Measurements from ENCODE around the gene DPEP2NB. TPM values are rescaled to one million over a fixed set of nuclear protein-coding genes. Genes with fewer than 3 reads are reported as not detected.

DPEP2NB gene
- total and polyA plus RNA-seq, 7 donors = 0.05 TPM; not detected in 6

DNA sequence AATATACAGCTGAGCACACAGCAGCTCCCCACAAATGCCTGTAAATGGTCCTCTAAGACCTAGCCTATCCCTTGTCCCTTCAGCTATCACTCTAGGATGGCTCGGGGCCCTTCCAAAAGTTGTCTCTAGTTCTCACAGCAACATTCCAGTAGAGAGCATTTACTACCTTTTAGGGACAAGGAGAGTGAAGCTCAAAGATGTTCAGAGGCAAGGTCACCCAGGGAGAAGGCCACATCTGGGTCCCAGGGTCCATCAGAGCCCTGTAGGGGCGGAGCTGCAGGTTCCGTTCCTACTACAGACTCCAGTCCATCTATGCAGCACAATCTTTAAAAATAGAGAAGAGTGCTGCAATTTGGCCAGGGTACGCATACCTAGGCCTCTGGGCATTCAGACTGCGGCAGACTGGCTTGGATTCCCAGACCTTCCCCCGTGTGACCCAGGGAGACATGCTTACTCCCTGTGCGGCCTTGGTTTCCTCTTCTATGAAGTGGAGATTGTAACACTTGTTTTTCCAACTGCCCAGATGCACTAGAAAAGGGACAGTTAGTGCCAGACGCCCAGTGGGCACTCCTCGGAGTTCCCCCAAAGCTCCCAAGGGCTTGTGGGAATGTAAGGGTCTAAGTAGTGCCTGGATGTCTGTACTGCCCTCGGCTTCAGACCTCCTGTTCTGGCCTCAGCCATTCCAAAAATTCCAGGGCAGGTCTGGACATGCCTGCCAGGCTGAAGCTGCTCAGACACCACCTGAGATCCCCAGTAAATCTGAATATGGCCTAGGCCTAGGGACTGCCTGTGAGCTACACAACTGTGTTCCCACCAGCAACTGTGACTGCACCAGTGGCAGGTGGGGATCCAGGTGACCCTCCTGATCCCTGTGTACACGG, 49.8 kb downstream of the DPEP2NB start:
- H3K9me3 ChIP-seq = no peaks in the 10 kb centered on the region
- no peak for DNase-seq
- peaks cover 66% of the 10 kb centered on the region for H3K4me1 ChIP-seq
- H3K36me3 ChIP-seq (ENCODE audit: insufficient read depth in 1 of 2, low read depth in 1 of 2) = peaks cover 0 to 27% of the 10 kb centered on the region in 2 donors
- H3K27me3 ChIP-seq (ENCODE audit: insufficient read depth in 3 of 3, low read length in 2 of 3) = no peaks in the 10 kb centered on the region
- 21 to 37% (median 22%) methylated on average over 11 of the region's 11 CpGs for WGBS, 3 donors
- H3K4me3 ChIP-seq = peak overlapping the region; percentile 88
- TF ChIP-seq CTCF (IDR thresholded peaks at IDR 0.05) = no peak
- H3K27ac ChIP-seq = peak overlapping the region; percentile 91
- peak in 3 of 4 donors; percentile 20 to 46 (median 31) for ATAC-seq
- intact Hi-C loops (cut with DNase I) = loop anchor here in 1 of 2 donors (2.0 kb wide), 1 partner anchor 21 kb away; no protein-coding TSS in a partner anchor

GRCh38 chr16:67964477-67965131, 51.1 kb downstream of the DPEP2NB start:
- no peak for TF ChIP-seq CTCF (IDR thresholded peaks at IDR 0.05)
- no peaks in the 10 kb centered on the region for H3K27me3 ChIP-seq (ENCODE audit: insufficient read depth in 3 of 3, low read length in 2 of 3)
- no peaks in the 10 kb centered on the region for H3K9me3 ChIP-seq
- 37 to 50% (median 40%) methylated on average over 6 of the region's 6 CpGs for WGBS, 3 donors
- ATAC-seq (peak in 2 of 4 donors; percentile 35 to 64), DNase-seq (no peak)
- H3K4me3 ChIP-seq = peak overlapping the region; percentile 88
- intact Hi-C loops (cut with DNase I) = no loop called here
- peaks cover 77% of the 10 kb centered on the region for H3K4me1 ChIP-seq
- peak overlapping the region; percentile 91 for H3K27ac ChIP-seq
- H3K36me3 ChIP-seq (ENCODE audit: insufficient read depth in 1 of 2, low read depth in 1 of 2) = peaks cover 0 to 40% of the 10 kb centered on the region in 2 donors

DNA sequence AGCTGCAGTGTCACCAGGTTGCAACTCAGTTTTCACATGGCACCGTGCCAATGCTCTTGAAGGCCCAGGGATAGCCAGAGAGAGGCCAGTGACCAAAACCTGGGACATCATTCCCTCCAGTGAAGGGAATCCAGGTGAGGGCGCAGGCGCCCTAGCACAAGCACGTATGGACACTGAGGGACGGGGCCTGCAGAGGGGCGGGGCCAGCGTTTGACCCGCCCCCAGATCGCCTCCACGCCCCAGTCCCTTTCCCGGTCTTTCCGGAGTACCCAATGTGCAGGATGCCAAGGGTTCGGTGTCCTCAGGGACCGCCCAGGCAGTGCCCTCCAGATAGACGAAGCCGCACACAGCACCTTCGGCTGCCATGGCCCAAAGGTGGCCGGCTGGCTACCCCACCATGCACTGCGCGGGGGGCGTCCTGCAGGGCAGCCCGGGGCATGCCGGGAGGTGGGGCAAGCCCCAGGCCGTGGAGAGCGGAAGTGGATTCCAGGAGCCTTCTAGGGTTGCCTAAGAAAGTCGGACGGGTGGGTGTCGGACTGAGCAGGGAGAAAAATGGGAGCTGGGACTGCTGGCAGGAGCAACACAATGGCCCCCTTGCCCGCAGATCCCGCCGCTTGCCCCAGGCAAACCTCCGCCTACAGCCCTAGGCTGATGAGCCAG, 51.9 kb downstream of the DPEP2NB start:
- intact Hi-C loops (cut with DNase I) = no loop called here
- H3K27ac ChIP-seq = peak overlapping the region; percentile 91
- H3K9me3 ChIP-seq = no peaks in the 10 kb centered on the region
- H3K4me1 ChIP-seq = peaks cover 85% of the 10 kb centered on the region
- DNase-seq = peak in 1 of 2 donors; percentile 72
- H3K27me3 ChIP-seq (ENCODE audit: insufficient read depth in 3 of 3, low read length in 2 of 3) = no peaks in the 10 kb centered on the region
- ATAC-seq = peak in 3 of 4 donors; percentile 12 to 28 (median 14)
- peaks cover 0 to 48% of the 10 kb centered on the region in 2 donors for H3K36me3 ChIP-seq (ENCODE audit: insufficient read depth in 1 of 2, low read depth in 1 of 2)
- no peak for TF ChIP-seq CTCF (IDR thresholded peaks at IDR 0.05)
- peak overlapping the region; percentile 88 for H3K4me3 ChIP-seq
- 40 to 64% (median 47%) methylated on average over 32 of the region's 32 CpGs for WGBS, 3 donors

Other genes starting within 250 kb of the DPEP2NB start
- 10 to 100 TPM; 17.6 to 27.9 (median 25.2) TPM for gene RANBP10, start 209.4 kb downstream of the DPEP2NB start, total RNA-seq
- gene RANBP10, start 209.4 kb downstream of the DPEP2NB start, polyA plus RNA-seq = 10 to 100 TPM in 2 of 3 donors, 1 to 10 TPM in 1; 9.1 to 16.3 (median 11.1) TPM
- under 1 TPM; 0.29 to 0.88 (median 0.60) TPM for gene TSNAXIP1, start 209.0 kb downstream of the DPEP2NB start, total RNA-seq
- 1 to 10 TPM in 1 of 3 donors, under 1 TPM in 2; 0.27 to 1.4 (median 0.65) TPM for gene TSNAXIP1, start 209.0 kb downstream of the DPEP2NB start, polyA plus RNA-seq
- gene THAP11, start 173.6 kb downstream of the DPEP2NB start, total RNA-seq = 10 to 100 TPM; 30.2 to 37.8 (median 35.0) TPM
- gene THAP11, start 173.6 kb downstream of the DPEP2NB start, polyA plus RNA-seq = 10 to 100 TPM; 31.9 to 78.6 (median 35.0) TPM
- 100 to 1,000 TPM in 2 of 4 donors, 10 to 100 TPM in 2; 77.4 to 104 (median 96.8) TPM for gene NUTF2, start 169.0 kb downstream of the DPEP2NB start, total RNA-seq
- 100 to 1,000 TPM; 129 to 170 (median 134) TPM for gene NUTF2, start 169.0 kb downstream of the DPEP2NB start, polyA plus RNA-seq
- gene CENPT, start 168.2 kb downstream of the DPEP2NB start, total RNA-seq = 10 to 100 TPM; 17.2 to 26.4 (median 19.2) TPM
- 10 to 100 TPM; 13.8 to 19.9 (median 19.9) TPM for gene CENPT, start 168.2 kb downstream of the DPEP2NB start, polyA plus RNA-seq
- gene EDC4, start 142.9 kb downstream of the DPEP2NB start, total RNA-seq = 10 to 100 TPM; 33.8 to 52.1 (median 42.1) TPM
- gene EDC4, start 142.9 kb downstream of the DPEP2NB start, polyA plus RNA-seq = 10 to 100 TPM; 21.1 to 32.2 (median 23.8) TPM
- gene NRN1L, start 131.0 kb downstream of the DPEP2NB start, total RNA-seq = 1 to 10 TPM in 1 of 4 donors, under 1 TPM in 1, not detected in 2; 0.77 to 1.1 TPM
- under 1 TPM; 0.23 to 0.38 (median 0.37) TPM for gene NRN1L, start 131.0 kb downstream of the DPEP2NB start, polyA plus RNA-seq
- gene PSKH1, start 122.7 kb downstream of the DPEP2NB start, total RNA-seq = 10 to 100 TPM; 11.3 to 18.8 (median 16.4) TPM
- 10 to 100 TPM in 2 of 3 donors, 1 to 10 TPM in 1; 9.6 to 16.9 (median 11.0) TPM for gene PSKH1, start 122.7 kb downstream of the DPEP2NB start, polyA plus RNA-seq
- 1 to 10 TPM in 1 of 4 donors, under 1 TPM in 3; 0.27 to 1.1 (median 0.79) TPM for gene CTRL, start 84.0 kb downstream of the DPEP2NB start, total RNA-seq
- 1 to 10 TPM; 1.1 TPM for gene CTRL, start 84.0 kb downstream of the DPEP2NB start, polyA plus RNA-seq
- gene PSMB10, start 79.1 kb downstream of the DPEP2NB start, total RNA-seq = 10 to 100 TPM; 27.6 to 34.7 (median 31.6) TPM
- gene PSMB10, start 79.1 kb downstream of the DPEP2NB start, polyA plus RNA-seq = 10 to 100 TPM; 55.0 to 98.6 (median 67.3) TPM
- 10 to 100 TPM in 2 of 4 donors, 1 to 10 TPM in 2; 5.9 to 15.1 (median 10.2) TPM for gene LCAT, start 71.8 kb downstream of the DPEP2NB start, total RNA-seq
- gene LCAT, start 71.8 kb downstream of the DPEP2NB start, polyA plus RNA-seq = 1 to 10 TPM; 4.1 to 8.6 (median 4.7) TPM
- 10 to 100 TPM; 24.1 to 89.5 (median 34.9) TPM for gene SLC12A4, start 47.3 kb downstream of the DPEP2NB start, total RNA-seq
- 10 to 100 TPM; 18.3 to 34.8 (median 26.0) TPM for gene SLC12A4, start 47.3 kb downstream of the DPEP2NB start, polyA plus RNA-seq
- gene DPEP3, start 35.4 kb downstream of the DPEP2NB start, total RNA-seq = under 1 TPM in 3 of 4 donors, not detected in 1; 0.10 to 0.22 (median 0.17) TPM
- under 1 TPM in 2 of 3 donors, not detected in 1; 0.12 to 0.45 TPM for gene DPEP3, start 35.4 kb downstream of the DPEP2NB start, polyA plus RNA-seq
- 1 to 10 TPM in 1 of 4 donors, under 1 TPM in 2, not detected in 1; 0.25 to 1.1 (median 0.82) TPM for gene DPEP2, start 16.4 kb downstream of the DPEP2NB start, total RNA-seq
- gene DPEP2, start 16.4 kb downstream of the DPEP2NB start, polyA plus RNA-seq = under 1 TPM; 0.23 to 0.29 (median 0.27) TPM
- gene DDX28, start 7.3 kb upstream of the DPEP2NB start, total RNA-seq = 10 to 100 TPM; 10.0 to 19.3 (median 14.4) TPM
- 10 to 100 TPM; 11.9 to 20.2 (median 12.6) TPM for gene DDX28, start 7.3 kb upstream of the DPEP2NB start, polyA plus RNA-seq
- gene DUS2, start 7.4 kb upstream of the DPEP2NB start, total RNA-seq = 10 to 100 TPM in 2 of 4 donors, 1 to 10 TPM in 2; 7.0 to 10.5 (median 9.8) TPM
- 10 to 100 TPM in 1 of 3 donors, 1 to 10 TPM in 2; 3.4 to 15.1 (median 9.5) TPM for gene DUS2, start 7.4 kb upstream of the DPEP2NB start, polyA plus RNA-seq
- 10 to 100 TPM; 40.8 to 53.5 (median 44.0) TPM for gene NFATC3, start 69.5 kb upstream of the DPEP2NB start, total RNA-seq
- gene NFATC3, start 69.5 kb upstream of the DPEP2NB start, polyA plus RNA-seq = 10 to 100 TPM in 2 of 3 donors, 1 to 10 TPM in 1; 9.8 to 43.1 (median 17.3) TPM
- not detected for gene ESRP2, start 220.2 kb upstream of the DPEP2NB start, total RNA-seq
- gene ESRP2, start 220.2 kb upstream of the DPEP2NB start, polyA plus RNA-seq = under 1 TPM; 0.03 to 0.08 (median 0.05) TPM
- 10 to 100 TPM; 28.0 to 65.0 (median 31.0) TPM for gene PLA2G15, start 229.5 kb upstream of the DPEP2NB start, total RNA-seq
- 10 to 100 TPM; 13.0 to 31.7 (median 22.6) TPM for gene PLA2G15, start 229.5 kb upstream of the DPEP2NB start, polyA plus RNA-seq
- gene SLC7A6, start 248.6 kb upstream of the DPEP2NB start, total RNA-seq = 100 to 1,000 TPM in 1 of 4 donors, 10 to 100 TPM in 3; 25.6 to 217 (median 70.5) TPM
- gene SLC7A6, start 248.6 kb upstream of the DPEP2NB start, polyA plus RNA-seq = 10 to 100 TPM in 2 of 3 donors, 1 to 10 TPM in 1; 9.2 to 55.2 (median 36.4) TPM

All from psoas muscle (tissue), 8 donors.